ENCODE data around the gene KCND2. TPM values are rescaled to one million over a fixed set of nuclear protein-coding genes. Genes with fewer than 3 reads are reported as not detected.

Gene KCND2
- total RNA-seq, 1 donor from 2014 or later = 0.29 TPM

GRCh38 chr7:120273476-120273975 lies 551 bp downstream of the KCND2 start:
- Histone ChIP-seq H3K4me3 (ENCODE audit: low read depth, low read length) (peak overlapping the region; percentile 52), H3K27me3 (ENCODE audit: control insufficient read depth, insufficient read depth, low read length) (peaks cover 24% of the 10 kb centered on the region), H3K36me3 (ENCODE audit: control insufficient read depth, insufficient read depth, low read length) (no peaks in the 10 kb centered on the region)
- TF ChIP-seq, protein P1, sequence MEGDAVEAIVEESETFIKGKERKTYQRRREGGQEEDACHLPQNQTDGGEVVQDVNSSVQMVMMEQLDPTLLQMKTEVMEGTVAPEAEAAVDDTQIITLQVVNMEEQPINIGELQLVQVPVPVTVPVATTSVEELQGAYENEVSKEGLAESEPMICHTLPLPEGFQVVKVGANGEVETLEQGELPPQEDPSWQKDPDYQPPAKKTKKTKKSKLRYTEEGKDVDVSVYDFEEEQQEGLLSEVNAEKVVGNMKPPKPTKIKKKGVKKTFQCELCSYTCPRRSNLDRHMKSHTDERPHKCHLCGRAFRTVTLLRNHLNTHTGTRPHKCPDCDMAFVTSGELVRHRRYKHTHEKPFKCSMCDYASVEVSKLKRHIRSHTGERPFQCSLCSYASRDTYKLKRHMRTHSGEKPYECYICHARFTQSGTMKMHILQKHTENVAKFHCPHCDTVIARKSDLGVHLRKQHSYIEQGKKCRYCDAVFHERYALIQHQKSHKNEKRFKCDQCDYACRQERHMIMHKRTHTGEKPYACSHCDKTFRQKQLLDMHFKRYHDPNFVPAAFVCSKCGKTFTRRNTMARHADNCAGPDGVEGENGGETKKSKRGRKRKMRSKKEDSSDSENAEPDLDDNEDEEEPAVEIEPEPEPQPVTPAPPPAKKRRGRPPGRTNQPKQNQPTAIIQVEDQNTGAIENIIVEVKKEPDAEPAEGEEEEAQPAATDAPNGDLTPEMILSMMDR (IDR thresholded peaks at IDR 0.05; ENCODE audit: insufficient read depth, low read length, poor library complexity, severe bottlenecking) = no peak
- no peak for DNase-seq (ENCODE audit: low read depth)

DNA sequence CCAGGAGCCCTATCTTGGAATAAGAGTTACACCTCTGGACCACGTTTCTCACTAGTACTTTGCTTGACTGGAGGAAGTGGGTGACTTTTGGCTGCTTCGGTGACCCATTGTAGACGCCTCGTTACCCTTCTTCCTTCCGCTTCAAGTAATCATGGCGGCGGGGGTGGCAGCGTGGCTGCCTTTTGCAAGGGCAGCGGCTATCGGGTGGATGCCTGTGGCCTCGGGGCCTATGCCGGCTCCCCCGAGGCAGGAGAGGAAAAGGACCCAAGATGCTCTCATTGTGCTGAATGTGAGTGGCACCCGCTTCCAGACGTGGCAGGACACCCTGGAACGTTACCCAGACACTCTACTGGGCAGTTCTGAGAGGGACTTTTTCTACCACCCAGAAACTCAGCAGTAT lies 1.5 kb downstream of the KCND2 start:
- TF ChIP-seq, protein P1 (IDR thresholded peaks at IDR 0.05; ENCODE audit: insufficient read depth, low read length, poor library complexity, severe bottlenecking) = no peak

DNA sequence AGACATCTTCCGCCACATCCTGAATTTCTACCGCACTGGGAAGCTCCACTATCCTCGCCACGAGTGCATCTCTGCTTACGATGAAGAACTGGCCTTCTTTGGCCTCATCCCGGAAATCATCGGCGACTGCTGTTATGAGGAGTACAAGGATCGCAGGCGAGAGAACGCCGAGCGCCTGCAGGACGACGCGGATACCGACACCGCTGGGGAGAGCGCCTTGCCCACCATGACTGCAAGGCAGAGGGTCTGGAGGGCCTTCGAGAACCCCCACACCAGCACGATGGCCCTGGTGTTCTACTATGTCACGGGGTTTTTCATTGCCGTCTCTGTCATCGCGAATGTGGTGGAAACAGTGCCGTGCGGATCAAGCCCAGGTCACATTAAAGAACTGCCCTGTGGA lies 1.9 kb downstream of the KCND2 start:
- Histone ChIP-seq H3K36me3 (ENCODE audit: control insufficient read depth, insufficient read depth, low read length) (no peaks in the 10 kb centered on the region), H3K4me3 (ENCODE audit: low read depth, low read length) (no peak overlapping the region), H3K27me3 (ENCODE audit: control insufficient read depth, insufficient read depth, low read length) (peaks cover 24% of the 10 kb centered on the region)
- TF ChIP-seq, protein P1 (IDR thresholded peaks at IDR 0.05; ENCODE audit: insufficient read depth, low read length, poor library complexity, severe bottlenecking) = no peak
- DNase-seq (ENCODE audit: low read depth) = no peak

More for the DNA sequence above, 1.5 kb downstream of the KCND2 start:
- H3K4me3 ChIP-seq (ENCODE audit: low read depth, low read length) = no peak overlapping the region
- no peaks in the 10 kb centered on the region for H3K36me3 ChIP-seq (ENCODE audit: control insufficient read depth, insufficient read depth, low read length)
- DNase-seq (ENCODE audit: low read depth) = no peak
- peaks cover 24% of the 10 kb centered on the region for H3K27me3 ChIP-seq (ENCODE audit: control insufficient read depth, insufficient read depth, low read length)

- DNase-seq (ENCODE audit: low read depth) = no peak
- H3K4me3 ChIP-seq (ENCODE audit: low read depth, low read length) = no peak overlapping the region
- TF ChIP-seq, protein P1 (IDR thresholded peaks at IDR 0.05; ENCODE audit: insufficient read depth, low read length, poor library complexity, severe bottlenecking) = no peak
- no peaks in the 10 kb centered on the region for H3K36me3 ChIP-seq (ENCODE audit: control insufficient read depth, insufficient read depth, low read length)
- peaks cover 24% of the 10 kb centered on the region for H3K27me3 ChIP-seq (ENCODE audit: control insufficient read depth, insufficient read depth, low read length)
Measured at GRCh38 chr7:120276720-120277119, 3.7 kb downstream of the KCND2 start.

GRCh38 chr7:120278773-120279172 lies 5.8 kb downstream of the KCND2 start:
- no peaks in the 10 kb centered on the region for H3K36me3 ChIP-seq (ENCODE audit: control insufficient read depth, insufficient read depth, low read length)
- H3K27me3 ChIP-seq (ENCODE audit: control insufficient read depth, insufficient read depth, low read length) = peaks cover 13% of the 10 kb centered on the region
- H3K4me3 ChIP-seq (ENCODE audit: low read depth, low read length) = no peak overlapping the region
- TF ChIP-seq, protein P1 (IDR thresholded peaks at IDR 0.05; ENCODE audit: insufficient read depth, low read length, poor library complexity, severe bottlenecking) = no peak
- no peak for DNase-seq (ENCODE audit: low read depth)

- Histone ChIP-seq H3K36me3 (ENCODE audit: control insufficient read depth, insufficient read depth, low read length) (no peaks in the 10 kb centered on the region), H3K27me3 (ENCODE audit: control insufficient read depth, insufficient read depth, low read length) (no peaks in the 10 kb centered on the region), H3K4me3 (ENCODE audit: low read depth, low read length) (no peak overlapping the region)
- DNase-seq (ENCODE audit: low read depth) = no peak
- TF ChIP-seq, protein P1 (IDR thresholded peaks at IDR 0.05; ENCODE audit: insufficient read depth, low read length, poor library complexity, severe bottlenecking) = no peak
Measured at GRCh38 chr7:120280743-120281142, 7.8 kb downstream of the KCND2 start.

All from kidney epithelial cell (primary cell).